Measurements from ENCODE around the gene GCSH. TPM values are rescaled to one million over a fixed set of nuclear protein-coding genes. Genes with fewer than 3 reads are reported as not detected.

GCSH gene
- polyA plus RNA-seq, 1 donor from 2014 or later: 81.8 TPM

DNA sequence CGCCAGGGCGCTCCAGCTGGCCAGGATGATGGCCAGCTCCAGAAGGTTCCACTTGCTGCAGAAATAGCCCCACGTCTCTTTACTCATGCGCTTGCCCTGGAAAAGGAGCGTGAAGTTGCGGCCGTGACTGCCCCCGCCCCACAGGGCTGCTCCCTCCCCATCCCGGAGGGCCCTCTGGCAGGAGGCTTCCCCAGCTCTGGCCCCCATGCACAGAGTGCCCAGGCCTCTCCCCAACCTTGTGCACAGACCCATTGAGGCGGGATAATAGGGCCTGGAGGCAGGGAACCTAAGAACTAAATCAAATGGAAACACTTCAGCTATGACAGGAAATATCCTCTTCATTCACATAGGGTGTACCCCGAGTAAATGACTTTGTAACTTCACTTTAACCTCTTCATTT, 21.2 kb upstream of the GCSH start:
- TF ChIP-seq RAD21 (conservative IDR thresholded peaks at IDR 0.05) (no peak), MXI1 (conservative IDR thresholded peaks at IDR 0.05; ENCODE audit: poor library complexity, severe bottlenecking) (no peak), POLR2AphosphoS5 (IDR thresholded peaks at IDR 0.05) (no peak), SMC3 (conservative IDR thresholded peaks at IDR 0.05; ENCODE audit: poor library complexity) (no peak), EP300 (conservative IDR thresholded peaks at IDR 0.05; ENCODE audit: poor library complexity, severe bottlenecking) (no peak), EZH2 (IDR thresholded peaks at IDR 0.05; ENCODE audit: borderline replicate concordance, insufficient read depth, low read length, poor library complexity, severe bottlenecking) (no peak), TAF1 (IDR thresholded peaks at IDR 0.05; ENCODE audit: low read depth) (no peak)
- TF ChIP-seq, protein P1, sequence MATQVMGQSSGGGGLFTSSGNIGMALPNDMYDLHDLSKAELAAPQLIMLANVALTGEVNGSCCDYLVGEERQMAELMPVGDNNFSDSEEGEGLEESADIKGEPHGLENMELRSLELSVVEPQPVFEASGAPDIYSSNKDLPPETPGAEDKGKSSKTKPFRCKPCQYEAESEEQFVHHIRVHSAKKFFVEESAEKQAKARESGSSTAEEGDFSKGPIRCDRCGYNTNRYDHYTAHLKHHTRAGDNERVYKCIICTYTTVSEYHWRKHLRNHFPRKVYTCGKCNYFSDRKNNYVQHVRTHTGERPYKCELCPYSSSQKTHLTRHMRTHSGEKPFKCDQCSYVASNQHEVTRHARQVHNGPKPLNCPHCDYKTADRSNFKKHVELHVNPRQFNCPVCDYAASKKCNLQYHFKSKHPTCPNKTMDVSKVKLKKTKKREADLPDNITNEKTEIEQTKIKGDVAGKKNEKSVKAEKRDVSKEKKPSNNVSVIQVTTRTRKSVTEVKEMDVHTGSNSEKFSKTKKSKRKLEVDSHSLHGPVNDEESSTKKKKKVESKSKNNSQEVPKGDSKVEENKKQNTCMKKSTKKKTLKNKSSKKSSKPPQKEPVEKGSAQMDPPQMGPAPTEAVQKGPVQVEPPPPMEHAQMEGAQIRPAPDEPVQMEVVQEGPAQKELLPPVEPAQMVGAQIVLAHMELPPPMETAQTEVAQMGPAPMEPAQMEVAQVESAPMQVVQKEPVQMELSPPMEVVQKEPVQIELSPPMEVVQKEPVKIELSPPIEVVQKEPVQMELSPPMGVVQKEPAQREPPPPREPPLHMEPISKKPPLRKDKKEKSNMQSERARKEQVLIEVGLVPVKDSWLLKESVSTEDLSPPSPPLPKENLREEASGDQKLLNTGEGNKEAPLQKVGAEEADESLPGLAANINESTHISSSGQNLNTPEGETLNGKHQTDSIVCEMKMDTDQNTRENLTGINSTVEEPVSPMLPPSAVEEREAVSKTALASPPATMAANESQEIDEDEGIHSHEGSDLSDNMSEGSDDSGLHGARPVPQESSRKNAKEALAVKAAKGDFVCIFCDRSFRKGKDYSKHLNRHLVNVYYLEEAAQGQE (IDR thresholded peaks at IDR 0.05; ENCODE audit: borderline replicate concordance): no peak
- TF ChIP-seq, protein P2, sequence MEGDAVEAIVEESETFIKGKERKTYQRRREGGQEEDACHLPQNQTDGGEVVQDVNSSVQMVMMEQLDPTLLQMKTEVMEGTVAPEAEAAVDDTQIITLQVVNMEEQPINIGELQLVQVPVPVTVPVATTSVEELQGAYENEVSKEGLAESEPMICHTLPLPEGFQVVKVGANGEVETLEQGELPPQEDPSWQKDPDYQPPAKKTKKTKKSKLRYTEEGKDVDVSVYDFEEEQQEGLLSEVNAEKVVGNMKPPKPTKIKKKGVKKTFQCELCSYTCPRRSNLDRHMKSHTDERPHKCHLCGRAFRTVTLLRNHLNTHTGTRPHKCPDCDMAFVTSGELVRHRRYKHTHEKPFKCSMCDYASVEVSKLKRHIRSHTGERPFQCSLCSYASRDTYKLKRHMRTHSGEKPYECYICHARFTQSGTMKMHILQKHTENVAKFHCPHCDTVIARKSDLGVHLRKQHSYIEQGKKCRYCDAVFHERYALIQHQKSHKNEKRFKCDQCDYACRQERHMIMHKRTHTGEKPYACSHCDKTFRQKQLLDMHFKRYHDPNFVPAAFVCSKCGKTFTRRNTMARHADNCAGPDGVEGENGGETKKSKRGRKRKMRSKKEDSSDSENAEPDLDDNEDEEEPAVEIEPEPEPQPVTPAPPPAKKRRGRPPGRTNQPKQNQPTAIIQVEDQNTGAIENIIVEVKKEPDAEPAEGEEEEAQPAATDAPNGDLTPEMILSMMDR (IDR thresholded peaks at IDR 0.05; ENCODE audit: poor library complexity, severe bottlenecking): no peak
- H3K4me2 ChIP-seq (ENCODE audit: low read length): no peak overlapping the region
- no peak overlapping the region for H3K4me3 ChIP-seq (ENCODE audit: low read length)
- no peaks in the 10 kb centered on the region for H3F3A ChIP-seq (ENCODE audit: insufficient read depth, low read length, poor library complexity, severe bottlenecking)
- no peaks in the 10 kb centered on the region for H3K79me2 ChIP-seq (replicated peaks; ENCODE audit: insufficient read depth, low read length)
- no peaks in the 10 kb centered on the region for H3K9me3 ChIP-seq (ENCODE audit: low read length)
- no peaks in the 10 kb centered on the region for H3K36me3 ChIP-seq (ENCODE audit: insufficient read depth, low read length)
- H3K9me2 ChIP-seq (ENCODE audit: insufficient read depth, low read length): no peaks in the 10 kb centered on the region
- no peaks in the 10 kb centered on the region for H4K20me1 ChIP-seq (ENCODE audit: insufficient read depth)
- no peak overlapping the region for H3K27ac ChIP-seq (ENCODE audit: low read length)
- H3K9ac ChIP-seq (ENCODE audit: low read length): no peak overlapping the region
- no peaks in the 10 kb centered on the region for H3K27me3 ChIP-seq (ENCODE audit: insufficient read depth, low read depth, low read length)
- no peak overlapping the region for H2AFZ ChIP-seq (ENCODE audit: low read depth, low read length)

DNA sequence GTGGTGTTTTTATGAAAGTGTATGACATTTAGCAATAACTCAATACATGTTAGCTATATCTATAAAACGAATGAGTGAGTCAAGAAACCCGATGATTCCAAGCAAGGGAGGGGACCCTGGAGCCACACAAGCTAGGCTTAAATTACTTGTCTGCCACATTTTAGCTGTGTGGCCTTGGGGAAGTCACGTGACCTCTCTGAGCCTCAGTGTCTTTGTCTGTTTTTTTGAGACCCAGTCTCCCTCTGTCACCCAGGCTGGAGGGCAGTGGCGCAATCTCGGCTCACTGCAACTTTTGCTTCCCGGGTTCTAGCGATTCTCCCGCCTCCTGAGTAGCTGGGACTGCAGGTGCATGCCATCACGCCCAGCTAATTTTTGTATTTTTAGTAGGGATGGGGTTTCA, 20.1 kb upstream of the GCSH start:
- no peaks in the 10 kb centered on the region for H3K9me3 ChIP-seq (ENCODE audit: low read length)
- no peaks in the 10 kb centered on the region for H3K9me2 ChIP-seq (ENCODE audit: insufficient read depth, low read length)
- TF ChIP-seq, protein P1 (IDR thresholded peaks at IDR 0.05; ENCODE audit: borderline replicate concordance): no peak
- TF ChIP-seq POLR2AphosphoS5 (IDR thresholded peaks at IDR 0.05): no peak
- TF ChIP-seq, protein P2 (IDR thresholded peaks at IDR 0.05; ENCODE audit: poor library complexity, severe bottlenecking): no peak
- no peak for TF ChIP-seq SMC3 (conservative IDR thresholded peaks at IDR 0.05; ENCODE audit: poor library complexity)
- TF ChIP-seq TAF1 (IDR thresholded peaks at IDR 0.05; ENCODE audit: low read depth): no peak
- TF ChIP-seq EZH2 (IDR thresholded peaks at IDR 0.05; ENCODE audit: borderline replicate concordance, insufficient read depth, low read length, poor library complexity, severe bottlenecking): no peak
- no peak for TF ChIP-seq RAD21 (conservative IDR thresholded peaks at IDR 0.05)
- no peak for TF ChIP-seq MXI1 (conservative IDR thresholded peaks at IDR 0.05; ENCODE audit: poor library complexity, severe bottlenecking)
- TF ChIP-seq EP300 (conservative IDR thresholded peaks at IDR 0.05; ENCODE audit: poor library complexity, severe bottlenecking): no peak
- no peaks in the 10 kb centered on the region for H3K36me3 ChIP-seq (ENCODE audit: insufficient read depth, low read length)
- H2AFZ ChIP-seq (ENCODE audit: low read depth, low read length): no peak overlapping the region
- H4K20me1 ChIP-seq (ENCODE audit: insufficient read depth): no peaks in the 10 kb centered on the region
- no peaks in the 10 kb centered on the region for H3K27me3 ChIP-seq (ENCODE audit: insufficient read depth, low read depth, low read length)
- H3K9ac ChIP-seq (ENCODE audit: low read length): no peak overlapping the region
- H3K79me2 ChIP-seq (replicated peaks; ENCODE audit: insufficient read depth, low read length): no peaks in the 10 kb centered on the region
- H3K4me2 ChIP-seq (ENCODE audit: low read length): no peak overlapping the region
- H3K27ac ChIP-seq (ENCODE audit: low read length): no peak overlapping the region
- no peak overlapping the region for H3K4me3 ChIP-seq (ENCODE audit: low read length)
- no peaks in the 10 kb centered on the region for H3F3A ChIP-seq (ENCODE audit: insufficient read depth, low read length, poor library complexity, severe bottlenecking)
